ENCODE data around the gene VAMP3.
"Not testable (repeated sequence)": the region's sequence is repeated elsewhere in the genome, so short reads cannot be mapped to it uniquely, and the experiment has no call there.

The VAMP3 gene

GRCh38 chr1:7781923-7782495, 10.9 kb downstream of the VAMP3 start:
- 93% methylated on average over 16 of the region's 16 CpGs for WGBS, 2 experiments
- Histone ChIP-seq H3K36me3 (ENCODE audit: control insufficient read depth, insufficient read depth, low read length) (peaks cover 26% of the 10 kb centered on the region), H3K27me3 (ENCODE audit: control insufficient read depth, insufficient read depth, low read length, poor library complexity, severe bottlenecking) (peaks cover 7% of the 10 kb centered on the region), H3K27ac (ENCODE audit: insufficient read depth, low read depth, low read length, poor library complexity, severe bottlenecking) (no peak overlapping the region), H3K4me1 (ENCODE audit: control insufficient read depth, insufficient read depth, low read length) (no peaks in the 10 kb centered on the region), H3K9me3 (ENCODE audit: control insufficient read depth, low read length) (no peaks in the 10 kb centered on the region), H3K4me3 (ENCODE audit: insufficient read depth, low read depth, low read length) (no peak overlapping the region)

- peaks cover 7% of the 10 kb centered on the region for H3K27me3 ChIP-seq (ENCODE audit: control insufficient read depth, insufficient read depth, low read length, poor library complexity, severe bottlenecking)
- peak overlapping the region; percentile 60 for H3K27ac ChIP-seq (ENCODE audit: insufficient read depth, low read depth, low read length, poor library complexity, severe bottlenecking)
- H3K4me1 ChIP-seq (ENCODE audit: control insufficient read depth, insufficient read depth, low read length), result no peaks in the 10 kb centered on the region
- H3K4me3 ChIP-seq (ENCODE audit: insufficient read depth, low read depth, low read length), result peak overlapping the region; percentile 41
- peaks cover 22% of the 10 kb centered on the region for H3K36me3 ChIP-seq (ENCODE audit: control insufficient read depth, insufficient read depth, low read length)
- 9 to 12% methylated on average over 26 to 32 of the region's 34 CpGs for WGBS, 2 experiments
- no peaks in the 10 kb centered on the region for H3K9me3 ChIP-seq (ENCODE audit: control insufficient read depth, low read length)
Measured at GRCh38 chr1:7783178-7783711, 12.1 kb downstream of the VAMP3 start.

- H3K27ac ChIP-seq (ENCODE audit: insufficient read depth, low read depth, low read length, poor library complexity, severe bottlenecking), result peak within 1 kb of the TSS; percentile 60
- peaks cover 7% of the 10 kb centered on the region for H3K27me3 ChIP-seq (ENCODE audit: control insufficient read depth, insufficient read depth, low read length, poor library complexity, severe bottlenecking)
- H3K9me3 ChIP-seq (ENCODE audit: control insufficient read depth, low read length), result no peaks in the 10 kb centered on the region
- peak within 1 kb of the TSS; percentile 41 for H3K4me3 ChIP-seq (ENCODE audit: insufficient read depth, low read depth, low read length)
- 1% methylated on average over 90 of the region's 90 CpGs for WGBS, 2 experiments
- peaks cover 19% of the 10 kb centered on the region for H3K36me3 ChIP-seq (ENCODE audit: control insufficient read depth, insufficient read depth, low read length)
- H3K4me1 ChIP-seq (ENCODE audit: control insufficient read depth, insufficient read depth, low read length), result no peaks in the 10 kb centered on the region
Measured at GRCh38 chr1:7783826-7784491, 12.9 kb downstream of the VAMP3 start, which contains the start of gene PER3. Gene PER3 (plus strand): TSS chr1:7784291. CDS start chr1:7784878, 587 bp downstream.

- Histone ChIP-seq H3K27ac (ENCODE audit: insufficient read depth, low read depth, low read length, poor library complexity, severe bottlenecking) (peak overlapping the region; percentile 58), H3K4me1 (ENCODE audit: control insufficient read depth, insufficient read depth, low read length) (no peaks in the 10 kb centered on the region), H3K36me3 (ENCODE audit: control insufficient read depth, insufficient read depth, low read length) (peaks cover 21% of the 10 kb centered on the region), H3K27me3 (ENCODE audit: control insufficient read depth, insufficient read depth, low read length, poor library complexity, severe bottlenecking) (peaks cover 7% of the 10 kb centered on the region), H3K4me3 (ENCODE audit: insufficient read depth, low read depth, low read length) (peak overlapping the region; percentile 19), H3K9me3 (ENCODE audit: control insufficient read depth, low read length) (no peaks in the 10 kb centered on the region)
- WGBS, 2 experiments, result 59 to 60% methylated on average over 52 of the region's 52 CpGs
Measured at GRCh38 chr1:7784492-7785071, 13.5 kb downstream of the VAMP3 start.

- H3K9me3 ChIP-seq (ENCODE audit: control insufficient read depth, low read length), result peaks cover 2% of the 10 kb centered on the region
- H3K36me3 ChIP-seq (ENCODE audit: control insufficient read depth, insufficient read depth, low read length), result peaks cover 21% of the 10 kb centered on the region
- no peaks in the 10 kb centered on the region for H3K4me1 ChIP-seq (ENCODE audit: control insufficient read depth, insufficient read depth, low read length)
- 91 to 94% methylated on average over 7 of the region's 7 CpGs for WGBS, 2 experiments
- no peak overlapping the region for H3K27ac ChIP-seq (ENCODE audit: insufficient read depth, low read depth, low read length, poor library complexity, severe bottlenecking)
- peaks cover 7% of the 10 kb centered on the region for H3K27me3 ChIP-seq (ENCODE audit: control insufficient read depth, insufficient read depth, low read length, poor library complexity, severe bottlenecking)
- H3K4me3 ChIP-seq (ENCODE audit: insufficient read depth, low read depth, low read length), result no peak overlapping the region
Measured at GRCh38 chr1:7785108-7785507, 14.0 kb downstream of the VAMP3 start.

- peaks cover 7% of the 10 kb centered on the region for H3K27me3 ChIP-seq (ENCODE audit: control insufficient read depth, insufficient read depth, low read length, poor library complexity, severe bottlenecking)
- no peak overlapping the region for H3K27ac ChIP-seq (ENCODE audit: insufficient read depth, low read depth, low read length, poor library complexity, severe bottlenecking)
- H3K4me1 ChIP-seq (ENCODE audit: control insufficient read depth, insufficient read depth, low read length), result no peaks in the 10 kb centered on the region
- peaks cover 24% of the 10 kb centered on the region for H3K36me3 ChIP-seq (ENCODE audit: control insufficient read depth, insufficient read depth, low read length)
- H3K4me3 ChIP-seq (ENCODE audit: insufficient read depth, low read depth, low read length), result no peak overlapping the region
- H3K9me3 ChIP-seq (ENCODE audit: control insufficient read depth, low read length), result peaks cover 2% of the 10 kb centered on the region
- 90 to 92% methylated on average over 5 of the region's 5 CpGs for WGBS, 2 experiments
Measured at GRCh38 chr1:7786795-7787194, 15.7 kb downstream of the VAMP3 start.

GRCh38 chr1:7789828-7790227, 18.7 kb downstream of the VAMP3 start:
- Histone ChIP-seq H3K36me3 (ENCODE audit: control insufficient read depth, insufficient read depth, low read length) (peaks cover 32% of the 10 kb centered on the region), H3K9me3 (ENCODE audit: control insufficient read depth, low read length) (peaks cover 2% of the 10 kb centered on the region), H3K4me3 (ENCODE audit: insufficient read depth, low read depth, low read length) (no peak overlapping the region), H3K27me3 (ENCODE audit: control insufficient read depth, insufficient read depth, low read length, poor library complexity, severe bottlenecking) (peaks cover 1% of the 10 kb centered on the region), H3K27ac (ENCODE audit: insufficient read depth, low read depth, low read length, poor library complexity, severe bottlenecking) (no peak overlapping the region), H3K4me1 (ENCODE audit: control insufficient read depth, insufficient read depth, low read length) (no peaks in the 10 kb centered on the region)
- WGBS, 2 experiments, result 87 to 89% methylated on average over 5 of the region's 5 CpGs

- peaks cover 32% of the 10 kb centered on the region for H3K36me3 ChIP-seq (ENCODE audit: control insufficient read depth, insufficient read depth, low read length)
- not testable (repeated sequence) for H3K4me3 ChIP-seq (ENCODE audit: insufficient read depth, low read depth, low read length); H3K27me3 ChIP-seq (ENCODE audit: control insufficient read depth, insufficient read depth, low read length, poor library complexity, severe bottlenecking); H3K27ac ChIP-seq (ENCODE audit: insufficient read depth, low read depth, low read length, poor library complexity, severe bottlenecking); H3K4me1 ChIP-seq (ENCODE audit: control insufficient read depth, insufficient read depth, low read length); H3K9me3 ChIP-seq (ENCODE audit: control insufficient read depth, low read length)
- 92 to 96% methylated on average over 3 of the region's 3 CpGs for WGBS, 2 experiments
Measured at GRCh38 chr1:7791027-7791426, 19.9 kb downstream of the VAMP3 start.

- H3K4me1 ChIP-seq (ENCODE audit: control insufficient read depth, insufficient read depth, low read length), result no peaks in the 10 kb centered on the region
- H3K27ac ChIP-seq (ENCODE audit: insufficient read depth, low read depth, low read length, poor library complexity, severe bottlenecking), result no peak overlapping the region
- H3K9me3 ChIP-seq (ENCODE audit: control insufficient read depth, low read length), result no peaks in the 10 kb centered on the region
- H3K4me3 ChIP-seq (ENCODE audit: insufficient read depth, low read depth, low read length), result no peak overlapping the region
- 90% methylated on average over 12 of the region's 12 CpGs for WGBS, 2 experiments
- H3K27me3 ChIP-seq (ENCODE audit: control insufficient read depth, insufficient read depth, low read length, poor library complexity, severe bottlenecking), result no peaks in the 10 kb centered on the region
- H3K36me3 ChIP-seq (ENCODE audit: control insufficient read depth, insufficient read depth, low read length), result peaks cover 9% of the 10 kb centered on the region
Measured at GRCh38 chr1:7795406-7795805, 24.3 kb downstream of the VAMP3 start.

GRCh38 chr1:7805460-7805859, 34.4 kb downstream of the VAMP3 start:
- Histone ChIP-seq H3K9me3 (ENCODE audit: control insufficient read depth, low read length) (no peaks in the 10 kb centered on the region), H3K27ac (ENCODE audit: insufficient read depth, low read depth, low read length, poor library complexity, severe bottlenecking) (no peak overlapping the region), H3K4me1 (ENCODE audit: control insufficient read depth, insufficient read depth, low read length) (no peaks in the 10 kb centered on the region), H3K36me3 (ENCODE audit: control insufficient read depth, insufficient read depth, low read length) (peaks cover 4% of the 10 kb centered on the region), H3K4me3 (ENCODE audit: insufficient read depth, low read depth, low read length) (no peak overlapping the region), H3K27me3 (ENCODE audit: control insufficient read depth, insufficient read depth, low read length, poor library complexity, severe bottlenecking) (no peaks in the 10 kb centered on the region)
- WGBS, 2 experiments, result 92 to 96% methylated on average over 9 of the region's 9 CpGs
